Measurements from ENCODE around the gene POLR2L.

DNA sequence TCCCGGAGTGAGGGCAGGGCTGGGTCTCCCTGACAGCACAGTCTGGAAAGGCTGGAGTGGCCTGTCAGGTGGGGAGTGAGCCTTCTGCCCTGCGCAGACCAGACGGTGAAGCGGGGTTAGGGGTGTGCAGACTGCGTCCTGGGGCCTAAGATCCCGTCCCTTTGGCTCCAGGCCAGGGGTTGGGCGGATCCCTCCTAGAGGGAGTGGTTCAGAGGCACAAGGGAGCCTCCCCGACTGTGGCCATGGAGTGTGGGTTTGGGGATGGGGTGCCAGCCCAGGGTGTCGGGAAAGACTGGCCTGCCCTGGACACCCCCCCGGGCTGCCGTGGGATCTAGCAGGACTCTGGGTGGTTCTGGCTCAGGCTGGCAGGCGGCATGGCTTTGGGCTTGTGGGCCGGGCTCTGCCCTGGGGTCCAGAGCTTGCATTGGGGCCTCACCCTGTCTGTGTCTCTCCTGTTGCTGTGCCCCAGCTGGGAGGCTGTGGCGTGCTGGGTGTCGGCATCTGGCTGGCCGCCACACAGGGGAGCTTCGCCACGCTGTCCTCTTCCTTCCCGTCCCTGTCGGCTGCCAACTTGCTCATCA is 19.8 kb upstream of the POLR2L start:
- TF ChIP-seq CTCF (IDR thresholded peaks at IDR 0.05) (no peak), POLR2A (IDR thresholded peaks at IDR 0.05) (no peak)
